Activated naive CD8-positive, alpha-beta T cell (primary cell): ENCODE measurements around the gene PSG11.
"Not testable (repeated sequence)": the region's sequence is repeated elsewhere in the genome, so short reads cannot be mapped to it uniquely, and the experiment has no call there.

Experiments used
- H3K27ac Mint-ChIP-seq: one replicate; pipeline ENCODE4 v1.8.0; 2021; ENCODE audit warnings: mixed read lengths
- H3K27me3 Mint-ChIP-seq: one replicate; pipeline ENCODE4 v1.8.0; 2021; ENCODE audit warnings: mixed read lengths
- H3K36me3 Mint-ChIP-seq: one replicate; pipeline ENCODE4 v1.8.0; 2021; ENCODE audit warnings: mixed read lengths
- H3K4me1 Mint-ChIP-seq: one replicate; pipeline ENCODE4 v1.8.0; 2021; ENCODE audit warnings: low read depth, mixed read lengths
- H3K4me3 Mint-ChIP-seq: one replicate; pipeline ENCODE4 v1.8.0; 2021; ENCODE audit warnings: mild to moderate bottlenecking, mixed read lengths
- H3K9me3 Mint-ChIP-seq: one replicate; pipeline ENCODE4 v1.8.0; 2021; ENCODE audit warnings: low read depth, mixed read lengths

Gene PSG11

DNA sequence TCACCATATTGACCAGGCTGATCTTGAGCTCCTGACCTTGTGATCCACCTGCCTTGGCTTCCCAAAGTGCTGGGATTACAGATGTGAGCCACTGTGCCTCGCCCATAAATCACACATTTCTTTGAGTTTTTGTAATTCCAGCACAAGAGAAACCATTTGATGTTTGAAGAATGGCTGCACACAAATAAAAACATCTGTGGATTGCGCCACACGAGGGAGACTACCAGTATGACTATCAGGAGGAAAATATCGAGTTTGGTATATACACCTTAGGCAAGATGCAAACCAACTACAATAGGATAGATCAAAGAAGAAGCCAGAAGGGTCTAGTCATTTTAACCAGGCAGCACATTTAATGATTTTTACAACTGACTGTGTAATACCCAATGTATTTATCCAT lies 20.4 kb downstream of the PSG11 start:
- not testable (repeated sequence) for H3K4me1 Mint-ChIP-seq, H3K27ac Mint-ChIP-seq
- peaks cover 26% of the 10 kb centered on the region for H3K27me3 Mint-ChIP-seq

DNA sequence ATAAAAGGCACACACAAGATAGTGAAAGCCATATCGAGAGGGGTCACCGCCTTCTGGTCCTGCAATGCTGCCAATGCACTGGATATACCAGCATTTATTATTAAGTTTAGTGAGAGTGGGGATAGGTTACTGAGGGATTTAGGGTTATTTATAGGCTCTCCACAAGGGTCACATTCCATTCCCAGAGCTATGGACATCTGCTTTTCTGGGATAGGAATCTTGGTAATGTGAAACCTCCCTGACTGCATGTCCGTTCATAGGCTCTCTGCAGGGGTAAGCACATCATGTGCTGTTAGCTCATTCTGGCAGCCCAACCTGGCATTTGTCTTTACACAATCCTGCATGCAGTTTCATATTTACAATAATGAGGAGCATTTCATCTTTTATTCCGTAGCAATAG lies 21.4 kb downstream of the PSG11 start:
- H3K9me3 Mint-ChIP-seq, H3K27ac Mint-ChIP-seq, H3K36me3 Mint-ChIP-seq, H3K4me1 Mint-ChIP-seq, H3K4me3 Mint-ChIP-seq: not testable (repeated sequence)
- H3K27me3 Mint-ChIP-seq: peaks cover 20% of the 10 kb centered on the region

More for the DNA sequence above, 20.4 kb downstream of the PSG11 start:
- H3K9me3 Mint-ChIP-seq, H3K36me3 Mint-ChIP-seq, H3K4me3 Mint-ChIP-seq: not testable (repeated sequence)

DNA sequence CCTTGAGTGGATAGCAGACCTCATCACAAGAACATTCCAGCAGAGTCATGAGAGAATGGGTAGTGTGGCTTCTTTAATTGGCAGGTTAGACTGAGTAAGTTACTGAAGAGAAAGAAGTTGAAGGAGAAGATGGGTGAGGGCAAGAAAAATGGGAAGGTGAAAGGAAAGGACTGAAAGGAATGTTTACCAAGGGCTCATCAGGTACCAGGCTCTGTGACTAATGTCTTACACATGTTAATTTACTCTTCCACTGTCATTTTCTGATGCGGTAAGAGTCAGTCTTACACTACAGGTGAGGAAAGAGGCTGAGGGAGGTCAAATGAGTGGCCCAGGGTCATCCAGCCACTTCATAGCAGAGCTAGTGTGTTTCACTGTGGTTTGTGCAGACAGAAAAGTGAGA lies 22.6 kb downstream of the PSG11 start:
- not testable (repeated sequence) for H3K4me3 Mint-ChIP-seq, H3K36me3 Mint-ChIP-seq, H3K27ac Mint-ChIP-seq, H3K4me1 Mint-ChIP-seq, H3K9me3 Mint-ChIP-seq
- H3K27me3 Mint-ChIP-seq: peaks cover 11% of the 10 kb centered on the region

DNA sequence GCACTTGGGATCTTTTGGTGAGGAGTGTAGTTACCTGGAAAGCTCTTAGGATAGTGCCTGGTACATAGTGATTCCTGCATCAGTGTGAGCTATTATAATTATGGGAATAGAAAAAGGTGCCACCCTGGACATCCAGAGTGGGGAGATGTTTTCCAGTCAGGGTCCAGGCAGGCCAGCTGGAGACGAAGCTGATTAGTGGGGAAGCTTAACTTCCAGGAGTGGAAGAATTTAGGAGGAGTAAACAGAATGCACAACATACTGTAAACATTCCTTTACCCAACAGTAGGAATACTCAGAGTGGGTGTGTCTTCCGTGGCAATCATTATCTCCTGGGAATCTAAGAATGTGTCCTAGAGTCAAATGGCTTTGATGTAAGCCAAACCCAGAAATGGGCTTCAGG lies 23.3 kb downstream of the PSG11 start:
- H3K27me3 Mint-ChIP-seq: peaks cover 11% of the 10 kb centered on the region
- not testable (repeated sequence) for H3K9me3 Mint-ChIP-seq, H3K27ac Mint-ChIP-seq, H3K36me3 Mint-ChIP-seq, H3K4me3 Mint-ChIP-seq, H3K4me1 Mint-ChIP-seq

DNA sequence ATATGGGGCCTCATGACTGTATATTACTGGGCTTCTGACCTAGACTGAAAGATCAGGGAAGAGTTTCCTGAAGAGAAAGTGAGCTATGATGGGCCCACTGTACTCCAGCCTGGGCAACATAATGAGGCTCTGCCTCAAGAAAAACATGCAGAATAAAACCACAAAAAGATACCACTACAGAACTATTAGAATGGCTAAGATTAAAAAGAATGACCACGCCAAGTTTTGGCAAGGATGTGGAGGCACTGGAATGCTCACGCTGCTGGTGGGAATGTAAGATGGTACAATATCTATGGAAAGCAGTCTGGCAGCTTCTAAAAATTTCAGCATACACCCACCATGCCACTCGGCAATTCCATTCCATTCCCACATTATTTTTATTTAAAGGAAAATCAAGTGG lies 30.1 kb downstream of the PSG11 start:
- not testable (repeated sequence) for H3K27me3 Mint-ChIP-seq, H3K36me3 Mint-ChIP-seq, H3K27ac Mint-ChIP-seq, H3K4me3 Mint-ChIP-seq, H3K4me1 Mint-ChIP-seq, H3K9me3 Mint-ChIP-seq

DNA sequence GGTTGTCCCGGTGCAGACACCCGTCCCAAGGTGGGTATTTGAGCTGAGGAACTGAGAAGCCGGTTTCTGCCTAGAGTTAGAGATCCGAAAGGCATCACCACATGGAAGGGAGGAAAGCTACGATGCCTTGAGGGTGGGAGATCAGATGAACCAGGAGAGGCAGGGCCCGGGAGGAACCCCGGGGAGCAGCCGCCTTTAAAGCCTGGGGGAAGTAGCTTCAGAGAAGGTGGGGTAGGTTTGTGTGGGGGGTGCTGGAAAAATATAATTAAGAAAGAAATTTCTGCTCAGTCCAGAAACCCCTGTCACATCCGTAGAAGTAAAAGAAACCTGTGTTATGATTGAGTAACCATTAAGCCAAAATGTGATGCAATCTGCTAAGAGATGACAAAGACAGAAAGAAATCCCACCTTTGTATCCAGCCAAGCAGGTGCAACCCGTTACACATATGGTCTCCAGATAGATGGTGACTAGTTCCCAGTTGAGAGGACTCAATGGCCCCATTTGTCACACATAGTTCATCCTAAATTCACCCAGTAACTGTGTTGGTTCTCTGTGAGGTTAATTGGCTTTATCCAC lies 34.2 kb downstream of the PSG11 start:
- not testable (repeated sequence) for H3K9me3 Mint-ChIP-seq, H3K27me3 Mint-ChIP-seq, H3K36me3 Mint-ChIP-seq, H3K27ac Mint-ChIP-seq, H3K4me1 Mint-ChIP-seq, H3K4me3 Mint-ChIP-seq

DNA sequence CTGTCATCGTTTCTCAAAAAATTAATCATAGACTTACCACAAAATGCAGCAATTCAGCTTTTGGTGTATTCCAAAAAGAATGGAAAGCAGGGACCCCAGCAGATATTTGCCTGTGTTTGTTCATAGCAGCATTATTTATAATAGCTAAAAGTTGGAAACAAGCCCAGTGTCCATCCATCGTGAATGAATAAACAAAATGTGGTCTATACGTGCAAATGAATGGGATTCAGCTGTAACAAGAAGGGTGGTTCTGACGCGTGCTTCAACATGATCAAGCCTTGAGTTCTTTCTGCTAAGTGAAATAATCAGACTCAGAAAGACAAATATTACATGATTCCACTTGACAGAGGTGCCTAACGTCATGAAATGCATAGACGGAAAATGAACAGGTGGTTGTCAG lies 36.4 kb downstream of the PSG11 start:
- no peaks in the 10 kb centered on the region for H3K4me1 Mint-ChIP-seq
- H3K36me3 Mint-ChIP-seq: no peaks in the 10 kb centered on the region
- H3K9me3 Mint-ChIP-seq: no peaks in the 10 kb centered on the region
- H3K27me3 Mint-ChIP-seq: peaks cover 11% of the 10 kb centered on the region
- no peak overlapping the region for H3K27ac Mint-ChIP-seq
- H3K4me3 Mint-ChIP-seq: no peak overlapping the region

DNA sequence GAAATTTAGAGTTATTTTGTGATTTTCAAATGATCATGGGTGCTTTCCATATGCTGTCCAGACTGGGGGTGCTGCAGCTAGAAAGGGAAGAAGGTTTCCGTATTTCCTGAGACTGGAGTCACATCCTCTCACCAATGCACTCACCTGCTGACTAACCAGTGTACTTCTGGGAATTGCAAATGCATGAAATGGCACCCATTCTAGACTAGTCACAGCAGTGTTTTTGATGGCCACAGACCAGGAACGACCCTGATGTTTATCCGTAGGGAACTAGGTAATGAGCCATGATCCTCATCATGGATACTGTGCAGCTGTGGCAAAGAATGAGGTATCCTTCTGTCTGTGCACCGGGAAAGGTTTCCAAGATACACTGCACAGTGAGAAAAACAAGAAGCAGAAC lies 37.1 kb downstream of the PSG11 start:
- not testable (repeated sequence) for H3K4me1 Mint-ChIP-seq, H3K36me3 Mint-ChIP-seq, H3K4me3 Mint-ChIP-seq, H3K9me3 Mint-ChIP-seq, H3K27ac Mint-ChIP-seq
- peaks cover 11% of the 10 kb centered on the region for H3K27me3 Mint-ChIP-seq

DNA sequence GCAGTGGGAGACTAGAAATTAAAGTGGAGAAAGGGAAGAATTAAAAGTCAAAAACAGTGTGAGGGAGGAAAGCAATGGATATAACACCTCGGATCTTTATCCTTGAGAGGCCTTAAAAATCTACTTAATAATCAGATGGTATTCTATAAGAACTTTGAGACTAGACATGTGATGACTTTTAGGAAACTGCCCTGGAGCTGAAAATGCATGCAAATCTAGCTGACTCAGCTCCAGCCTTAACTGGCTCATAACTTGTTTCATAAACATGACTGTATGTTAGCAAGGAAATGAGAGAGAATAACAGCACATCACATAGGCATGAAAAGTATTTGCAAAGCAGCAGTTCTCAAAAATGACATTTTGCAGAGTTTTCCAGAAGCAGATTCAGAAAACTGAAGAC lies 38.1 kb downstream of the PSG11 start:
- not testable (repeated sequence) for H3K4me3 Mint-ChIP-seq, H3K4me1 Mint-ChIP-seq, H3K36me3 Mint-ChIP-seq, H3K27ac Mint-ChIP-seq, H3K9me3 Mint-ChIP-seq
- peaks cover 11% of the 10 kb centered on the region for H3K27me3 Mint-ChIP-seq

DNA sequence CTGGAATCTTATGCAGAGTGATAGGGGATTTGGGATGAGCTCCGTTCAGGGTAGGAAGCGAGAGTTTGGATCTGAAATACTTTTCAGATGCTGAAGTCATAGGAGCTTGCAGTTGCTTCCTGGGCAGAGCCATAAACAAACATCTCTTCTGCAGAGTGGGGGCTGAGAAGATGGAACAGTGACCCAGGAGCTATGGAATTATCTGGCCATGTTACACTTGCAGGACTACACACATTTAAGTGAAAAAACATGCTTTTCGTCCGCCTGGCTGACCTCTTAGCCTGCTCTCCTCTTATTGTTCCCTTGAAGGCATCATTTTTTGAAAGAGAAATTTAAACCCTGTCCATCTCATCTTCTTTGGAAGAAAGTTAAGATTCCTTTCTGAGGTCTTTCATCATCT lies 40.7 kb downstream of the PSG11 start:
- H3K27me3 Mint-ChIP-seq: peaks cover 14% of the 10 kb centered on the region

DNA sequence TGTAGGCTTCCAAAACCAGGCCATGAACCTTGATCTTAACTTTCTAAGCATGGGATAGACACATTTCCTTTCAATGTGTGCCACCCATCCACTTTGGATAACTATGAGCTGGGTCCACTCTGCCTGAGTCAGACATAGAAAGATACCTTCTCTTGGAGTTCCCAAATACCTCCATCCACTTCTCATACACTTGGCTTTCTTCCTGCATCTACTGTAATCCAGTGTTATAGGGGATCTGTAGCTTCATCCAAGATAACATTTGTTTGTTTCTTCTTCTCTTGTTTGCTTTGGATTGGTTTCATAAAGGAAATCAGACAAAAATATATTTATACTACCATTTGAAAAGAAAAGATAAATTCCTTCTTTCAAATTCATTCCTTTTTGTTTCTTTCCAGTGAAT lies 44.2 kb downstream of the PSG11 start:
- peaks cover 14% of the 10 kb centered on the region for H3K27me3 Mint-ChIP-seq
- peaks cover 10% of the 10 kb centered on the region for H3K9me3 Mint-ChIP-seq
- H3K4me3 Mint-ChIP-seq, H3K27ac Mint-ChIP-seq, H3K36me3 Mint-ChIP-seq, H3K4me1 Mint-ChIP-seq: not testable (repeated sequence)

More for the DNA sequence above, 40.7 kb downstream of the PSG11 start:
- no peaks in the 10 kb centered on the region for H3K4me1 Mint-ChIP-seq
- H3K9me3 Mint-ChIP-seq: peaks cover 8% of the 10 kb centered on the region
- H3K36me3 Mint-ChIP-seq: no peaks in the 10 kb centered on the region
- H3K4me3 Mint-ChIP-seq: no peak overlapping the region
- H3K27ac Mint-ChIP-seq: no peak overlapping the region

DNA sequence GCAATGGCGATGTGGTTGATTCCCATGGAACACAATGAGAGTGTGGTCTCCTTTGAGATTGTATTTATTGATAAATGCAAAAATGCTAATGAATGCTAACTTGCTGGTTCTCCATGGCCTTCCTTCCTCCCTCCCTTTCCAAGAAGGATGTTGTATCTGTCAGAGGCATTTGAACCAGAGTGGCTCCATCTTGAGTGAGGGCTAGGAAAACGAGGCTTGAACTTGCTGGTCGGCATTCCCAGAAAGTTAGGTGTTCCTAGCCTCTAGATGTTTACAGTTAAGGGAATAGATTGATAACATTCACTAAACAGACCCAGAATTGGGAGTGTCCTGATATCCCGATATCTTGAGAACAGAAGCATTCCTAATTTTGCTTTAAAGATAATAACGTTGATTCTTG lies 54.8 kb downstream of the PSG11 start:
- H3K27me3 Mint-ChIP-seq: peaks cover 11% of the 10 kb centered on the region

DNA sequence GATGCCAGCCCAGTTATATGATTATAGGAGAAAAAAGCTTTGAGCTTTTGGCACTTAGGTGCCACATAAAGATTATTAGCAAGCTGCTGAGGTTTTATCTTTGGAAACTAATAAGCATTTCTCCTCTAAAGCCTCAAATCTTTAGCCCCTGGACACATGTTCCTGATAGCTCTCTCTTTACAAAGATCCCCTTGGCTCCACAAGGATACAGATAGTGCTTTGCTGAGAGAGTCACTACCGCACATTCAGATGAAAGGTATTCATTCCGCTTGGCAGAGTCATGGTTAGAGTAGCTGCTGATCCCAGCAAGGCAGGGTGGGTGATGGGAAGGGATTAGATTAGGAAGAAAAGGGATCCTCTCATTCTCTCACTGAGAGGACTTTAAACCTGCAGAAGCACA lies 61.1 kb downstream of the PSG11 start:
- Mint-ChIP-seq H3K27ac (no peak overlapping the region), H3K27me3 (peaks cover 11% of the 10 kb centered on the region), H3K4me1 (no peaks in the 10 kb centered on the region), H3K36me3 (no peaks in the 10 kb centered on the region), H3K4me3 (no peak overlapping the region), H3K9me3 (no peaks in the 10 kb centered on the region)

More for the DNA sequence above, 54.8 kb downstream of the PSG11 start:
- H3K36me3 Mint-ChIP-seq, H3K27ac Mint-ChIP-seq, H3K4me1 Mint-ChIP-seq, H3K9me3 Mint-ChIP-seq, H3K4me3 Mint-ChIP-seq: not testable (repeated sequence)

DNA sequence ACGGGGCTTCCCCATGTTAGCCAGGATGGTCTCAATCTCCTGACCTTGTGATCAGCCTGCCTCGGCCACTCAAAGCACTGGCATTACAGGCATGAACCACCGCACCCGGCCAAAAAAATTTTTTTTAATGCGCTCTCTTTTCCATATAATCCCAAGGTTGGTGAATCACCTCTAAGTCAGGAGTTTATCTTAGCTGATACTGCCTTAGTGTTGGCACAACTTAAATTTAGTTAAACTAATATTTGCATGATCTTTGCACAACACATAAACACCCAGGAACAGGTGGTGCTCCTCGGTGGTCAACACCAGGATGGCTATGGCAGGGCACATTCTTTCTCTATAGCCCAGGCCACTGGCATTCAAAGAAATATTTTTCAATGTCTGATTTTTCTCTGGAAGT lies 65.2 kb downstream of the PSG11 start:
- H3K4me1 Mint-ChIP-seq: no peaks in the 10 kb centered on the region
- H3K36me3 Mint-ChIP-seq: no peaks in the 10 kb centered on the region
- H3K27me3 Mint-ChIP-seq: peaks cover 11% of the 10 kb centered on the region
- H3K27ac Mint-ChIP-seq: no peak overlapping the region
- no peaks in the 10 kb centered on the region for H3K9me3 Mint-ChIP-seq
- H3K4me3 Mint-ChIP-seq: no peak overlapping the region
